Skeletal muscle tissue (tissue), 4 donors: ENCODE data around the gene PSMD8. TPM values are rescaled to one million over a fixed set of nuclear protein-coding genes. Genes with fewer than 3 reads are reported as not detected.
"Not testable (repeated sequence)": the region's sequence is repeated elsewhere in the genome, so short reads cannot be mapped to it uniquely, and the experiment has no call there.

Experiments used
- H3K27ac ChIP-seq: one replicate; pipeline ENCODE4 v1.7.0; 2013; ENCODE audit warnings: mild to moderate bottlenecking, low read depth, low read length, inconsistent platforms
- H3K27me3 ChIP-seq, 3 donors: one replicate each; pipeline ENCODE4 v1.7.0; 2013; ENCODE audit warnings: low read length in 3 of 3; ENCODE audit not compliant: control insufficient read depth in 3 of 3, insufficient read depth in 3 of 3
- H3K36me3 ChIP-seq, 3 donors: one replicate each; pipeline ENCODE4 v1.7.0; 2013; ENCODE audit warnings: low read length in 3 of 3; ENCODE audit not compliant: control insufficient read depth in 3 of 3, insufficient read depth in 3 of 3
- H3K4me1 ChIP-seq, 3 donors: one replicate each; pipeline ENCODE4 v1.7.0; 2013; ENCODE audit warnings: low read length in 3 of 3, mild to moderate bottlenecking in 3 of 3; ENCODE audit not compliant: control insufficient read depth in 3 of 3, insufficient read depth in 3 of 3
- H3K4me3 ChIP-seq, 3 donors: one replicate each; pipeline ENCODE4 v1.7.0; 2013; ENCODE audit warnings: low read length in 3 of 3
- H3K9ac ChIP-seq, 3 donors: one replicate each; pipeline ENCODE4 v1.7.0; 2013; ENCODE audit warnings: low read length in 3 of 3, mild to moderate bottlenecking in 3 of 3, moderate library complexity in 2 of 3, low read depth in 1 of 3
- H3K9me3 ChIP-seq, 3 donors: one replicate each; pipeline ENCODE4 v1.7.0; 2013; ENCODE audit warnings: low read length in 3 of 3; ENCODE audit not compliant: control insufficient read depth in 3 of 3
- total RNA-seq: library from RNA; depleted of rRNA; stranded (reverse); fragments of >200 nt; gene quantifications from one replicate; pipeline ENCODE4 v1.2.3, GENCODE V29; 2014
- donor health status: Osteomylitis.

PSMD8 gene
- total RNA-seq, 1 donor from 2014 or later = 129 TPM

DNA sequence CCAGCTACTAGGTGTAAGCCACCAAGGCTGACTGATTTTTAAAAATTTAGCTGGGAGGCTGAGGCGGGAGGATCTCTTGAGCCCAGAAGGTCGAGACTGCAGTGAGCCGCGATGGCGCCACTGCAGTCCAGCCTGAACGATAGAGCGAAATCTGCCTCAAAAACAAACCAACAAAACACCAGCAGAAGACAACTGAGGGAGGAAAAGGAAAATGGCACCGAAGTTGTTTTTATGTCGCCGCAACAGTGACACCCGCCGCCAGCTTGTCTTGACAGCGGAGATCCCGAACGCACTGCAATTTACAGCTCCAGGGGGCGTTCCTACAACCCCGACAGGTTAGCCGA, 28.2 kb downstream of the PSMD8 start:
- H3K4me3 ChIP-seq = peak overlapping the region; percentile 60 to 68 (median 66)
- peaks cover 0 to 6% (median 3%) of the 10 kb centered on the region in 3 donors for H3K4me1 ChIP-seq
- peak overlapping the region in 2 of 3 donors; percentile 53 to 68 for H3K9ac ChIP-seq
- H3K9me3 ChIP-seq = no peaks in the 10 kb centered on the region
- peaks cover 10 to 21% (median 16%) of the 10 kb centered on the region in 3 donors for H3K27me3 ChIP-seq
- H3K36me3 ChIP-seq = peaks cover 3 to 6% (median 6%) of the 10 kb centered on the region in 3 donors
- no peak overlapping the region for H3K27ac ChIP-seq

- peaks cover 0 to 6% (median 3%) of the 10 kb centered on the region in 3 donors for H3K4me1 ChIP-seq
- H3K27ac ChIP-seq = no peak within 1 kb of the TSS
- peak within 1 kb of the TSS; percentile 76 to 85 (median 79) for H3K9ac ChIP-seq
Measured at GRCh38 chr19:38402967-38403674, 28.8 kb downstream of the PSMD8 start, which contains the start of gene FAM98C. TSS of gene FAM98C (plus strand) at chr19:38403093. CDS start at chr19:38403154, 61 bp downstream.

DNA sequence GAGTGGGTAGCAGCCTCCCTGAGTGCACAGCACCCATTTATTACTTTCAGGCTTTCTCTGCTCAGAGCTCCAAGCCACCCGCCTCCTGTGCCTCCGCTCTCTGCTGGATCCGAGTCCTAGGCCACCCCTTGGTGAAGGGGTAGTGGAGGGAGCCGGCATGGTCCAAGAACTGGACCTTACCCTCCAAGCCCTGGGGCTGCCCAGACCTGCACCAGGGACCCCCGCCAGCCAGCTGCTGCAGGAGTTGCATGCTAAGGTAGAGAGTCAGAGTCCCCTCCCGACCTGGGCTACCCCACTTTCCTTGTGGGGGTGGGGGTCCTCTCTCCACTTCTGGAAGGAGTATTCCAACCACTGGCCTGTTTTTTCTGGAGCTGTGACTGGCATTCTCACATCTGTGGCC, 30.5 kb downstream of the PSMD8 start:
- Histone ChIP-seq H3K4me3 (no peak overlapping the region), H3K27me3 (peaks cover 3 to 6% (median 5%) of the 10 kb centered on the region in 3 donors), H3K4me1 (peaks cover 0 to 6% (median 3%) of the 10 kb centered on the region in 3 donors), H3K9ac (no peak overlapping the region), H3K36me3 (peaks cover 3 to 6% (median 6%) of the 10 kb centered on the region in 3 donors), H3K9me3 (no peaks in the 10 kb centered on the region), H3K27ac (no peak overlapping the region)

More at GRCh38 chr19:38402967-38403674, 28.8 kb downstream of the PSMD8 start, which contains the start of gene FAM98C:
- Histone ChIP-seq H3K36me3 (peaks cover 3 to 6% (median 6%) of the 10 kb centered on the region in 3 donors), H3K27me3 (peaks cover 9 to 17% (median 15%) of the 10 kb centered on the region in 3 donors), H3K9me3 (no peaks in the 10 kb centered on the region), H3K4me3 (peak within 1 kb of the TSS; percentile 81 to 94 (median 83))

- Histone ChIP-seq H3K9me3 (no peaks in the 10 kb centered on the region), H3K27ac (no peak overlapping the region), H3K4me3 (no peak overlapping the region), H3K27me3 (peaks cover 3% of the 10 kb centered on the region in 3 donors), H3K4me1 (peaks cover 0 to 6% (median 3%) of the 10 kb centered on the region in 3 donors), H3K36me3 (peaks cover 3 to 6% (median 6%) of the 10 kb centered on the region in 3 donors), H3K9ac (no peak overlapping the region)
Measured at GRCh38 chr19:38405276-38405675, 30.9 kb downstream of the PSMD8 start.

- no peak overlapping the region for H3K4me3 ChIP-seq
- no peak overlapping the region for H3K27ac ChIP-seq
- H3K27me3 ChIP-seq = no peaks in the 10 kb centered on the region
- H3K36me3 ChIP-seq = peaks cover 3 to 6% (median 6%) of the 10 kb centered on the region in 3 donors
- H3K4me1 ChIP-seq = no peaks in the 10 kb centered on the region
- no peak overlapping the region for H3K9ac ChIP-seq
- H3K9me3 ChIP-seq = no peaks in the 10 kb centered on the region
Measured at GRCh38 chr19:38409631-38410133, 35.3 kb downstream of the PSMD8 start.

DNA sequence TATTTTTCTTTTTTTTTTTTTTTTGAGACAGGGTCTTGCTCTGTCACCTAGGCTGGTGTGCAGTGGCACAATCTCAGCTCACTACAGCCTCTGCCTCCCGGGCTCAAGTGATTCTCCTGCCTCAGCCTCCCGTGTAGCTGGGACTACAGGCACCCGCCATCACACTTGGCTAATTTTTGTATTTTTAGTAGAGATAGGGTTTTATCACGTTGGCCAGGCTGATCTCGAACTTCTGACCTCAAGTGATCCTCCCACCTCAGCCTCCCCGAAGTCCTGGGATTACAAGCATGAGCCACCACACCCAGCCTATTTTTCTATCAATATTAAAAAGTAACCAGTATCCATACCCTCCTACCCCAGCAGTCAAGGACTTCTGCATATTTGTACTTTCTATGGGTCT, 36.0 kb downstream of the PSMD8 start:
- not testable (repeated sequence) for H3K4me3 ChIP-seq, H3K27me3 ChIP-seq, H3K9me3 ChIP-seq, H3K4me1 ChIP-seq, H3K36me3 ChIP-seq, H3K9ac ChIP-seq, H3K27ac ChIP-seq

DNA sequence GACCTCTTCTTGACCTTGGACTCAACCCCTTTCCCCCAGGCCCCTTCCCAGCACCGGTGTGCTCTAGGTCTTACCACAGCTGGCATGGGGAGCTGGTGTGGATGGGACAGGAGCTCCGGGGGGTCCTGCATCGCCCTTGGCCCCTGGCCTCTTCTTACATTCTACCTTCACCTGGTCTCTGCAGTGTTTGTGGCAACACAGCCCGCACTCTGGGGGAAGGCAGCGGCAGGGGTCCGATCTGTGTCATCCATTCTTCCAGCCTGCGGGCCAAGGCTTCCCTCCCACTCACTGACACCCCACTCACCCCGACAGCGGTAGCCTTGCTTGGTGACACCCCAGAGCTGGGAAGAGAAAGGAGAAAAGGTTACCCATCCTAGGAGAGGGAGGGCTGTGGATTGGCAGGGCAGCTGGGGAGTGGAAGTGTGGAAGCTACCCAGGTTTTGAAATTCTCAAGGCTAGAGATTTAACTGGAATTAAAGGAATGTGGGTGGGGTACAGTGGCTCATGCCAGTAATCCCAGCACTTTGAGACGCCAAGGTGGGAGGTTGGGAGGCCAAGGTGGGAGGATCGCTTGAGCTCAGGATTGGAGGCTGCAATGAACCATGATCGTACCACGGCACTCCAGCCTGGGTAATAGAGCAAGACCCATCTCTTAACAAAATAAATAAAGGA, 36.8 kb downstream of the PSMD8 start:
- Histone ChIP-seq H3K36me3 (peaks cover 0 to 6% (median 3%) of the 10 kb centered on the region in 3 donors), H3K4me1 (no peaks in the 10 kb centered on the region), H3K9ac (no peak overlapping the region)

GRCh38 chr19:38411898-38412297, 37.5 kb downstream of the PSMD8 start:
- not testable (repeated sequence) for H3K9me3 ChIP-seq, H3K4me3 ChIP-seq, H3K27me3 ChIP-seq, H3K36me3 ChIP-seq, H3K4me1 ChIP-seq, H3K9ac ChIP-seq, H3K27ac ChIP-seq

More for the DNA sequence above, 36.8 kb downstream of the PSMD8 start:
- Histone ChIP-seq H3K4me3 (no peak overlapping the region), H3K27me3 (no peaks in the 10 kb centered on the region), H3K27ac (no peak overlapping the region), H3K9me3 (no peaks in the 10 kb centered on the region)

- no peaks in the 10 kb centered on the region for H3K36me3 ChIP-seq
- H3K9me3 ChIP-seq = no peaks in the 10 kb centered on the region
- no peak overlapping the region for H3K4me3 ChIP-seq
- no peaks in the 10 kb centered on the region for H3K4me1 ChIP-seq
- H3K27ac ChIP-seq = no peak overlapping the region
- no peak overlapping the region for H3K9ac ChIP-seq
- H3K27me3 ChIP-seq = no peaks in the 10 kb centered on the region
Measured at GRCh38 chr19:38412491-38412890, 38.1 kb downstream of the PSMD8 start.

DNA sequence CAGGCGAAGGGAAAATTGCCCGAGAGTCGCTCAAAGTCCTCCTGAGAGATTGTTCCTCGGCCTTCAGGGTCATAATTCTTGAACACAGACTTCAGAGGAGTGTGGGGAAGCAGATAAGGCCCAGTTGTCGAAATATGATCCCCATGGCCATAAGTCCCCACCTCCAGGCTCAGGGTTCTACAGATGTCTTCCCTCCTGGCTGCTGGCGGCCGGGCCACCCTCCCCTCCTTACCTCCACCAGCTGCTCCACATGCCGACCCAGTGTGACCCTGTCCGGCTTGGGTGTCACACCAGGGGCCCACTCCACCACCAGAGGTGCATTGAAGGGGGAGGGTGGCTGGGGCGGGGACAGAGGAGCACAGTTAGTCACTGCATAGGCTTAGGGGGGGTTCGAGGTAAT, 38.6 kb downstream of the PSMD8 start:
- Histone ChIP-seq H3K27ac (no peak overlapping the region), H3K4me1 (peaks cover under 1 to 3% (median under 1%) of the 10 kb centered on the region in 3 donors), H3K9me3 (no peaks in the 10 kb centered on the region), H3K9ac (no peak overlapping the region), H3K27me3 (no peaks in the 10 kb centered on the region), H3K4me3 (no peak overlapping the region), H3K36me3 (no peaks in the 10 kb centered on the region)
